GM12872 (cell line): ENCODE results near the gene ANAPC16.

ENCODE experiments used
- CTCF ChIP-seq: IDR thresholded peaks from 3 replicates; pipeline ENCODE4 v1.5.1; 2011; ENCODE audit warnings: low read depth, mild to moderate bottlenecking, low read length, moderate library complexity; ENCODE audit not compliant: insufficient read depth

Gene ANAPC16

GRCh38 chr10:72219235-72219814, 3.5 kb downstream of the ANAPC16 start:
- no peak for TF ChIP-seq CTCF

GRCh38 chr10:72220637-72221036, 4.8 kb downstream of the ANAPC16 start:
- TF ChIP-seq CTCF = no peak

- no peak for TF ChIP-seq CTCF
These were observed 5.5 kb downstream of the ANAPC16 start for GRCh38 chr10:72221278-72221677.

- TF ChIP-seq CTCF = no peak
These were observed 7.9 kb downstream of the ANAPC16 start for GRCh38 chr10:72223743-72224101.

GRCh38 chr10:72226418-72227027, 10.7 kb downstream of the ANAPC16 start:
- TF ChIP-seq CTCF = no peak

GRCh38 chr10:72227826-72228225, 12.0 kb downstream of the ANAPC16 start:
- no peak for TF ChIP-seq CTCF

- no peak for TF ChIP-seq CTCF
These were observed 12.5 kb downstream of the ANAPC16 start for GRCh38 chr10:72228318-72228751.
